Small intestine (tissue), 7 donors: ENCODE results near the gene MAP3K5. TPM values are rescaled to one million over a fixed set of nuclear protein-coding genes. Genes with fewer than 3 reads are reported as not detected.

Source experiments
- DNase-seq, 2 donors: peaks; one replicate each; pipeline versions ENCODE4 v3.0.0 to v3.0.0-alpha.2; 2013
- FAIRE-seq: peaks from 2 replicates; lab custom pipeline; 2012; peaks lifted over from hg19 to GRCh38; lab: Jason Lieb, UNC
- H3K27ac ChIP-seq, 3 donors: one replicate each; pipeline ENCODE4 v1.5.1; 2013; ENCODE audit warnings: low read length in 2 of 3, mild to moderate bottlenecking in 2 of 3, control low read depth in 1 of 3, inconsistent platforms in 1 of 3, low read depth in 1 of 3, moderate library complexity in 1 of 3
- H3K27me3 ChIP-seq, 3 donors: one replicate each; pipeline ENCODE4 v1.6.1; 2013; ENCODE audit warnings: low read length in 3 of 3, inconsistent platforms in 1 of 3; ENCODE audit not compliant: control insufficient read depth in 3 of 3, insufficient read depth in 3 of 3
- H3K36me3 ChIP-seq, 3 donors: one replicate each; pipeline ENCODE4 v1.6.1; 2013; ENCODE audit warnings: low read length in 3 of 3, inconsistent platforms in 1 of 3, low read depth in 1 of 3, mild to moderate bottlenecking in 1 of 3, moderate library complexity in 1 of 3; ENCODE audit not compliant: control insufficient read depth in 3 of 3, insufficient read depth in 2 of 3
- H3K4me1 ChIP-seq, 3 donors: one replicate each; pipeline ENCODE4 v1.6.1; 2013; ENCODE audit warnings: low read length in 2 of 3, inconsistent platforms in 1 of 3, low read depth in 1 of 3, mild to moderate bottlenecking in 1 of 3, moderate library complexity in 1 of 3; ENCODE audit not compliant: control insufficient read depth in 3 of 3, insufficient read depth in 2 of 3
- H3K4me3 ChIP-seq, 3 donors: one replicate each; pipeline ENCODE4 v1.5.1; 2013; ENCODE audit warnings: low read length in 3 of 3, control low read depth in 1 of 3, inconsistent platforms in 1 of 3, low read depth in 1 of 3, mild to moderate bottlenecking in 1 of 3, moderate library complexity in 1 of 3
- H3K9me3 ChIP-seq, 2 donors: one replicate each; pipeline ENCODE4 v1.6.1; 2013; ENCODE audit warnings: low read depth in 1 of 2, low read length in 1 of 2; ENCODE audit not compliant: control insufficient read depth in 2 of 2, insufficient read depth in 1 of 2
- WGBS, 3 donors: extraction: QIAGEN DNeasy Blood & Tissue Kit; methylation state at CpG; one replicate each; pipeline ENCODE4 v1.1.7; 2013; 5-methylcytosine and 5-hydroxymethylcytosine counted together
- polyA plus RNA-seq, 4 donors: library from polyadenylated mRNA; stranded (reverse) in 3 of 4; unstranded in 1 of 4; fragments of 200-250 nt in 3 of 4; fragments of 120-200 nt in 1 of 4; gene quantifications; one replicate each; pipeline versions ENCODE4 v1.2.1 to v1.2.3, GENCODE V29; 2013
- donor health status: healthy with polysubstance abuse.
- donor health status: control.
- donor health status: control.
- donor health status: Bipolar disorder and iron deficiency.
- donor health status: healthy.

The MAP3K5 gene
- polyA plus RNA-seq, 4 donors, result 5.4 to 9.5 (median 7.0) TPM

DNA sequence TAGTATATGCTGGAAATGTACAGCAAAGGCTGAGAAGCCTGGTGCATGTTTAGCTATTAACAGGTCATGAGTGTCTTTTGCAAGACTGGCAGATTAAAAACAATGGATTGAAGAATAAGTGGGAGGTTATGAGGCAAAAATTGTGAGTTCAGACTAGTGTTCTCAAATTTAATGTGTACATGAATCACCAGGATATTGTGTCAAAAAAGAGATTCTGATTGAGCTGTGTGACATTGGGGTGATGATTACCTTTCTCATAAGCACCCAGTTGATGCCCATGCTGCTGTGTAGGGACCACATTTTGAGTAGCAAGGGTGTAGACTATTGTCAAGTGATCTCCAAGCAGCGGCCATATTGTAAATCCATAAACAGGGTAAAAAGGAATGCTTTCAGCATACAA is 44.8 kb downstream of the MAP3K5 start:
- DNase-seq (no peak), FAIRE-seq (no peak)
- 89 to 100% (median 96%) methylated on average over 1 of the region's 1 CpG for WGBS, 3 donors
- Histone ChIP-seq H3K27me3 (no peaks in the 10 kb centered on the region), H3K36me3 (no peaks in the 10 kb centered on the region), H3K4me3 (no peak overlapping the region), H3K9me3 (no peaks in the 10 kb centered on the region), H3K4me1 (peaks cover 0 to 6% (median 0%) of the 10 kb centered on the region in 3 donors), H3K27ac (no peak overlapping the region)

DNA sequence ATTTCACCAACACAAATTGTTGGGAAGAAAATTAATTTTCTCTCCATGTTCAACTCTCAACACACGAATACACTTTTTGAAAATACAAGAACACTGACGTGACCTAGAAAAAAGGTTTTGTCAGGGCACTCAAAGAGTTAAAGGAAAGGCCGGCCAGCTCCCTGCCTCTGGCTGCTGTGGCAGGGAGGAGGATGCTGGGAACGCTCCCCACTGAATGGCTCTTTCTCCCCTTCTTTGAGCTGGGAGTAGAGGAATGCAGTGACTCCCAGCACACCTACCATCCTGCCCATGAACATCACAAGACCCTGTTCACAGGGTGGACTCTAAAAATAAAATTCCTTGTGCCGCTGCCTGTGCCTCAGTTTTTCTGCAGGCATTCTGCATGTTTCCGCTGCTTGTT is 47.0 kb downstream of the MAP3K5 start:
- no peaks in the 10 kb centered on the region for H3K4me1 ChIP-seq
- WGBS, 3 donors, result 74 to 93% (median 91%) methylated on average over 6 of the region's 6 CpGs
- no peaks in the 10 kb centered on the region for H3K9me3 ChIP-seq
- no peaks in the 10 kb centered on the region for H3K27me3 ChIP-seq
- H3K36me3 ChIP-seq, result no peaks in the 10 kb centered on the region
- no peak overlapping the region for H3K4me3 ChIP-seq
- H3K27ac ChIP-seq, result no peak overlapping the region
- FAIRE-seq (no peak), DNase-seq (no peak)

DNA sequence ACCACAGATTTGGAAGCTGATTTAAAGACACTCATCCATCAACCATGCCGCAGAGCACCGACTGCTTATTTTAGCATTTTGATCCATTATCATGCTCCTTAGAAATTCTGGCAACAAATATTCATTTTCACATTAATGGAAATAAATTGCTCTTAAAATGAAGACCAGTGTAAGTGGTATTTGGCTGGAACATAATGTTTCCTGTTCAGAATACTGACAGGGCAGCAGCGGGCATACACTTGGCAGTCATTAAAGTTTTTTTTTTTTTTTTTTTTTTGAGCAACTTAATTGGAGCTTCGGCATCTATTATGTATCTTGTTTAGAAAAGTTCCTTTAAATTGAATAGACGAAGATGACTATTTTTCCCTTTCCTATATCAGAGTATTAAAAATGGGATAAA is 47.4 kb downstream of the MAP3K5 start:
- Histone ChIP-seq H3K36me3 (no peaks in the 10 kb centered on the region), H3K9me3 (no peaks in the 10 kb centered on the region), H3K4me1 (peaks cover 0 to under 1% (median 0%) of the 10 kb centered on the region in 3 donors), H3K27ac (no peak overlapping the region), H3K27me3 (no peaks in the 10 kb centered on the region), H3K4me3 (no peak overlapping the region)
- WGBS, 3 donors, result 82 to 95% (median 89%) methylated on average over 5 of the region's 5 CpGs
- no peak for DNase-seq
- FAIRE-seq, result no peak

DNA sequence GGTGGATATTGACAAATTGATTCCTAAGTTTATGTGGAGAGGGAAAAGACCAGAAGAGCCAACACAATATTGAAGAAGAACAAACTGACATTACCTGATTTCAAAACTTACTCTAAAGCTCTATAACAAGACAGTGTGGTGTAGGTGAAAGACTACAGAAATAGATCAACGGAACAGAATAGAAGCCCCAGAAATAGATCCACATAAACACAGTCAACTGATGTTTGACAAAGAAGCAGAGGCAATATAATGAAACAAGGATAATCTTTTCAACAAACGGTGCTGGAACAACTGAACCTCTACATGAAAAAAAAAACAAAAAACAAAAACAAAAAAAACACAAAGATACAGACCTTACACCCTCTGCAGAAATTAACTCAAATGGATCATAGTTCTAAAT is 50.2 kb downstream of the MAP3K5 start:
- 84 to 91% (median 88%) methylated on average over 2 of the region's 2 CpGs for WGBS, 3 donors
- Histone ChIP-seq H3K4me3 (no peak overlapping the region), H3K4me1 (peaks cover 3 to 7% (median 3%) of the 10 kb centered on the region in 3 donors), H3K36me3 (no peaks in the 10 kb centered on the region), H3K27me3 (no peaks in the 10 kb centered on the region), H3K9me3 (no peaks in the 10 kb centered on the region), H3K27ac (no peak overlapping the region)
- peak; percentile 74 for FAIRE-seq
- no peak for DNase-seq

DNA sequence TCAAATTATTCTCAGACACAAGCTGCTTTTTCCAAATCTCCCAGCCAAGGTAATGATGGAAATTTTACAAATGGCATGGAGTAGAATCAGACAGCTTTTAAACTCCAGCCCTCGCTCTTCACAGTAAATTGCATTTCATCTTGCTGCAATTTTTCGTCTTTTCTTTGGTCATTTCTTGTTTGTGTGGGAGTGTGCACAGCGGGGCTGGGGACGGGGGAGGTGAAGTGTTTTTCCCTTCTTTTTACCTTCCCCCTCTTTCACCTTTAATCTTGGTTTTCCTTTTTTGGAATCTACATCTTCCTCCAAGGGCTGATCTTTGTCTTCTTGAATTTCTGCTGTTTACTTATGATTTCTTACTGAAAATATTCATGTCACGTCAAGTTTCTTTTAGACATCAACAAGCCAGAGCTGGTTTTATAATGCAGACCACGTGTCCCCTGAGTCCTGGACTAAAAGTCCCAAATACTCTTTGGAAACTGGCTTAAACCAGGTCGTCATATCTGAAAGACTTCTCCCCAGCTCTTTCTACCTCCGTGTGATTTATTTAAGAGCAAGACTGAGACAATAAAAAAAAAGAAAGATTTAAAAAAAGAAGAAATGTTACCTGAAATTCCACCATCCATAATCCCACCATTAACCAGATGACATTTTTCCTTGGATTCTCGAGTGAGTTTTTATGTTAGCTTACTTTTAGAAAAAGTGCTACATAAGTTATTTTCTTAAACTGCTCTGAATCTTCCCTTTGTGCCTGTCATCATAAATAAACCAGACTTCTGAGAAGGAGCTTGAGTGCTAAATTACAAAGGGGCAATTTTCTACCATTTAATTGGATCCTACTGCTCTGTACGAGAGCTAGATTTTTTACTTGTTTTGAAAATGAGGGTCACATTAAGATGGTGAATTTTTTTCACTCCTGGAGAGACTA is 52.0 kb downstream of the MAP3K5 start:
- H3K4me1 ChIP-seq, result peaks cover 3 to 7% (median 3%) of the 10 kb centered on the region in 3 donors
- WGBS, 3 donors, result 80 to 95% (median 87%) methylated on average over 10 of the region's 10 CpGs
- H3K27me3 ChIP-seq, result no peaks in the 10 kb centered on the region
- H3K4me3 ChIP-seq, result no peak overlapping the region
- H3K36me3 ChIP-seq, result no peaks in the 10 kb centered on the region
- no peak overlapping the region for H3K27ac ChIP-seq
- no peaks in the 10 kb centered on the region for H3K9me3 ChIP-seq
- no peak for FAIRE-seq
- no peak for DNase-seq

DNA sequence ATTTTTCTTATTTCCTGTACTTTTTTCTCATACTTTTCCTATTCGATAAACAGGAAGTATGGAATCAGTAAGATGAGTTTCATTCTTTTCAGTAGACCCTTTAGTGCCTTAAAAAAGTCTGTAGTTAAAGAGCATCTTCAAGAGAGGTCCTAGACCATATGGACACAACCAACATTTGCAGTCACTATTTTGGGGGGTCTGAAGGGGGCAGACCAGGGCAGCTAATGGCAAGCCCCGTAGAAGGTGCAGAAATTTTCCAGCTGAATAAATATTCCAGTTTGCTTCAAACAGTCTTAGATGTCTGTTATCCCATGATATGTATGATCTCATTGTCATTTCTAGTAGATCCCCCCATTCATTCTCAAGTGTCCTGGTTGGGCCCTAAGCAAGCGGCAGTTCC is 52.8 kb downstream of the MAP3K5 start:
- no peak for DNase-seq
- WGBS, 3 donors, result 80 to 89% (median 85%) methylated on average over 3 of the region's 3 CpGs
- H3K4me3 ChIP-seq, result no peak overlapping the region
- H3K4me1 ChIP-seq, result peaks cover 3 to 7% (median 3%) of the 10 kb centered on the region in 3 donors
- H3K27ac ChIP-seq, result no peak overlapping the region
- no peaks in the 10 kb centered on the region for H3K9me3 ChIP-seq
- no peak for FAIRE-seq
- H3K27me3 ChIP-seq, result no peaks in the 10 kb centered on the region
- H3K36me3 ChIP-seq, result no peaks in the 10 kb centered on the region

DNA sequence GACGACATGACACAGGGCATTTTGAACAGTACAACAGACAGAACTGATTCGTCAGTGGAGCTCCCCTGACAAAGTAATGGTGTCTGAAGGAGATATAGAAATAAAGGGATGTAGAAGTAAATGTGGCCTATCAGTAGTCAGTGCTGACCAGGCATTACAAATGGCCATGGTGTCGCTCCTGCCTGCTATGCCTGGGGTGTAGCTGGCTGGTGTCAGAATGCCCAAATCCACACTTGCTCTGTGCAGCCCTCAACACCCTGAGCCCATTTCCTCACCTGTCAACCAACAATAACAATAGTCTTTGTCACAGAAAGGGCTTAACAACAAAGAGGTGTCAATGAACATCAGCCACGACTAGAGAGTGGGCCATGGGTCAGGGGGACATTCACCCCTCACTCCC is 53.2 kb downstream of the MAP3K5 start:
- WGBS, 3 donors, result 93 to 97% (median 95%) methylated on average over 4 of the region's 4 CpGs
- FAIRE-seq (no peak), DNase-seq (no peak)
- Histone ChIP-seq H3K27ac (peak overlapping the region in 1 of 3 donors; percentile 21), H3K9me3 (no peaks in the 10 kb centered on the region), H3K27me3 (no peaks in the 10 kb centered on the region), H3K4me3 (no peak overlapping the region), H3K4me1 (peaks cover 3 to 8% (median 3%) of the 10 kb centered on the region in 3 donors), H3K36me3 (no peaks in the 10 kb centered on the region)

GRCh38 chr6:136738692-136739057 is 53.6 kb downstream of the MAP3K5 start:
- Histone ChIP-seq H3K27me3 (no peaks in the 10 kb centered on the region), H3K36me3 (no peaks in the 10 kb centered on the region), H3K9me3 (no peaks in the 10 kb centered on the region), H3K4me1 (peaks cover 3 to 10% (median 3%) of the 10 kb centered on the region in 3 donors), H3K27ac (peak overlapping the region in 1 of 3 donors; percentile 46), H3K4me3 (no peak overlapping the region)
- 70 to 77% (median 73%) methylated on average over 6 of the region's 6 CpGs for WGBS, 3 donors
- DNase-seq (no peak), FAIRE-seq (no peak)
